ENCODE data around the gene CARMIL3. TPM values are rescaled to one million over a fixed set of nuclear protein-coding genes. Genes with fewer than 3 reads are reported as not detected.

The CARMIL3 gene
- total RNA-seq, 1 donor from 2014 or later: 0.34 TPM

GRCh38 chr14:24069411-24069735 lies 17.6 kb downstream of the CARMIL3 start:
- Histone ChIP-seq H3K79me2 (ENCODE audit: insufficient read depth, low read length) (no peaks in the 10 kb centered on the region), H2AFZ (ENCODE audit: low read depth, low read length) (no peak overlapping the region), H3K27me3 (ENCODE audit: insufficient read depth, low read length) (peaks cover 3% of the 10 kb centered on the region), H3K4me2 (ENCODE audit: low read length) (no peak overlapping the region), H3K27ac (ENCODE audit: low read depth, low read length) (no peak overlapping the region), H3K36me3 (ENCODE audit: insufficient read depth, low read length) (no peaks in the 10 kb centered on the region), H3K9ac (ENCODE audit: low read length) (no peak overlapping the region), H3K4me1 (ENCODE audit: insufficient read depth, low read length) (no peaks in the 10 kb centered on the region), H3K9me3 (ENCODE audit: insufficient read depth, low read depth, low read length) (no peaks in the 10 kb centered on the region), H4K20me1 (ENCODE audit: insufficient read depth, low read length) (no peaks in the 10 kb centered on the region), H3K4me3 (ENCODE audit: insufficient read depth, low read depth, low read length) (no peak overlapping the region)
- peak overlapping the region; percentile 4 for H3K27ac Mint-ChIP-seq (ENCODE audit: unreplicated experiment)
- peaks cover 71% of the 10 kb centered on the region for H3K27me3 Mint-ChIP-seq (ENCODE audit: low read depth, unreplicated experiment)
- TF ChIP-seq, protein P1, sequence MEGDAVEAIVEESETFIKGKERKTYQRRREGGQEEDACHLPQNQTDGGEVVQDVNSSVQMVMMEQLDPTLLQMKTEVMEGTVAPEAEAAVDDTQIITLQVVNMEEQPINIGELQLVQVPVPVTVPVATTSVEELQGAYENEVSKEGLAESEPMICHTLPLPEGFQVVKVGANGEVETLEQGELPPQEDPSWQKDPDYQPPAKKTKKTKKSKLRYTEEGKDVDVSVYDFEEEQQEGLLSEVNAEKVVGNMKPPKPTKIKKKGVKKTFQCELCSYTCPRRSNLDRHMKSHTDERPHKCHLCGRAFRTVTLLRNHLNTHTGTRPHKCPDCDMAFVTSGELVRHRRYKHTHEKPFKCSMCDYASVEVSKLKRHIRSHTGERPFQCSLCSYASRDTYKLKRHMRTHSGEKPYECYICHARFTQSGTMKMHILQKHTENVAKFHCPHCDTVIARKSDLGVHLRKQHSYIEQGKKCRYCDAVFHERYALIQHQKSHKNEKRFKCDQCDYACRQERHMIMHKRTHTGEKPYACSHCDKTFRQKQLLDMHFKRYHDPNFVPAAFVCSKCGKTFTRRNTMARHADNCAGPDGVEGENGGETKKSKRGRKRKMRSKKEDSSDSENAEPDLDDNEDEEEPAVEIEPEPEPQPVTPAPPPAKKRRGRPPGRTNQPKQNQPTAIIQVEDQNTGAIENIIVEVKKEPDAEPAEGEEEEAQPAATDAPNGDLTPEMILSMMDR (IDR thresholded peaks at IDR 0.05; ENCODE audit: insufficient read depth, low read depth, low read length): no peak
- no peak for TF ChIP-seq EZH2 (IDR thresholded peaks at IDR 0.05; ENCODE audit: insufficient read depth, low read length)
- no peak overlapping the region for H3K4me3 Mint-ChIP-seq (ENCODE audit: unreplicated experiment)
- DNase-seq (ENCODE audit: low read depth) (no peak), FAIRE-seq (no peak)
- no peaks in the 10 kb centered on the region for H3K9me3 Mint-ChIP-seq (ENCODE audit: unreplicated experiment)
- H3K36me3 Mint-ChIP-seq (ENCODE audit: low read depth, unreplicated experiment): peaks cover 2% of the 10 kb centered on the region
- no peaks in the 10 kb centered on the region for H3K4me1 Mint-ChIP-seq (ENCODE audit: low read depth, unreplicated experiment)

GRCh38 chr14:24070285-24071143 lies 18.7 kb downstream of the CARMIL3 start:
- peaks cover 2% of the 10 kb centered on the region for H3K36me3 Mint-ChIP-seq (ENCODE audit: low read depth, unreplicated experiment)
- TF ChIP-seq EZH2 (IDR thresholded peaks at IDR 0.05; ENCODE audit: insufficient read depth, low read length): no peak
- TF ChIP-seq, protein P1 (IDR thresholded peaks at IDR 0.05; ENCODE audit: insufficient read depth, low read depth, low read length): no peak
- Histone ChIP-seq H3K27me3 (ENCODE audit: insufficient read depth, low read length) (peaks cover 3% of the 10 kb centered on the region), H4K20me1 (ENCODE audit: insufficient read depth, low read length) (no peaks in the 10 kb centered on the region), H2AFZ (ENCODE audit: low read depth, low read length) (no peak overlapping the region), H3K4me1 (ENCODE audit: insufficient read depth, low read length) (no peaks in the 10 kb centered on the region), H3K79me2 (ENCODE audit: insufficient read depth, low read length) (no peaks in the 10 kb centered on the region), H3K4me2 (ENCODE audit: low read length) (no peak overlapping the region), H3K27ac (ENCODE audit: low read depth, low read length) (no peak overlapping the region), H3K36me3 (ENCODE audit: insufficient read depth, low read length) (no peaks in the 10 kb centered on the region), H3K9ac (ENCODE audit: low read length) (no peak overlapping the region), H3K9me3 (ENCODE audit: insufficient read depth, low read depth, low read length) (no peaks in the 10 kb centered on the region), H3K4me3 (ENCODE audit: insufficient read depth, low read depth, low read length) (no peak overlapping the region)
- H3K27ac Mint-ChIP-seq (ENCODE audit: unreplicated experiment): no peak overlapping the region
- FAIRE-seq (no peak), DNase-seq (ENCODE audit: low read depth) (no peak)
- H3K27me3 Mint-ChIP-seq (ENCODE audit: low read depth, unreplicated experiment): peaks cover 78% of the 10 kb centered on the region
- H3K4me1 Mint-ChIP-seq (ENCODE audit: low read depth, unreplicated experiment): no peaks in the 10 kb centered on the region
- H3K4me3 Mint-ChIP-seq (ENCODE audit: unreplicated experiment): no peak overlapping the region
- no peaks in the 10 kb centered on the region for H3K9me3 Mint-ChIP-seq (ENCODE audit: unreplicated experiment)

- FAIRE-seq: no peak
- H3K27ac ChIP-seq (ENCODE audit: low read depth, low read length): no peak within 1 kb of the TSS
- peaks cover 75% of the 10 kb centered on the region for H3K27me3 Mint-ChIP-seq (ENCODE audit: low read depth, unreplicated experiment)
- no peak within 1 kb of the TSS for H3K4me2 ChIP-seq (ENCODE audit: low read length)
- no peak within 1 kb of the TSS for H3K4me3 ChIP-seq (ENCODE audit: insufficient read depth, low read depth, low read length)
- H3K4me3 Mint-ChIP-seq (ENCODE audit: unreplicated experiment): peak within 1 kb of the TSS; percentile 34
- peaks cover 3% of the 10 kb centered on the region for H3K27me3 ChIP-seq (ENCODE audit: insufficient read depth, low read length)
- H3K36me3 ChIP-seq (ENCODE audit: insufficient read depth, low read length): no peaks in the 10 kb centered on the region
- H3K36me3 Mint-ChIP-seq (ENCODE audit: low read depth, unreplicated experiment): peaks cover 2% of the 10 kb centered on the region
- TF ChIP-seq, protein P1 (IDR thresholded peaks at IDR 0.05; ENCODE audit: insufficient read depth, low read depth, low read length): no peak
- TF ChIP-seq EZH2 (IDR thresholded peaks at IDR 0.05; ENCODE audit: insufficient read depth, low read length): no peak
- H3K4me1 Mint-ChIP-seq (ENCODE audit: low read depth, unreplicated experiment): no peaks in the 10 kb centered on the region
- no peaks in the 10 kb centered on the region for H3K4me1 ChIP-seq (ENCODE audit: insufficient read depth, low read length)
- no peak within 1 kb of the TSS for H3K27ac Mint-ChIP-seq (ENCODE audit: unreplicated experiment)
- no peaks in the 10 kb centered on the region for H3K9me3 ChIP-seq (ENCODE audit: insufficient read depth, low read depth, low read length)
- no peak for DNase-seq (ENCODE audit: low read depth)
- H3K9me3 Mint-ChIP-seq (ENCODE audit: unreplicated experiment): no peaks in the 10 kb centered on the region
- no peaks in the 10 kb centered on the region for H4K20me1 ChIP-seq (ENCODE audit: insufficient read depth, low read length)
- H3K9ac ChIP-seq (ENCODE audit: low read length): no peak within 1 kb of the TSS
- H2AFZ ChIP-seq (ENCODE audit: low read depth, low read length): no peak within 1 kb of the TSS
- H3K79me2 ChIP-seq (ENCODE audit: insufficient read depth, low read length): no peaks in the 10 kb centered on the region
These were observed 19.4 kb downstream of the CARMIL3 start, which contains the start of gene CPNE6 for GRCh38 chr14:24071144-24071697. Gene CPNE6, plus strand, starts transcription at chr14:24071562. Its CDS starts 1,375 bp downstream, at chr14:24072937.

Measured in astrocyte (in vitro differentiated cells and primary cell).